ENCODE results near the gene CAMK1G. TPM values are rescaled to one million over a fixed set of nuclear protein-coding genes. Genes with fewer than 3 reads are reported as not detected.

Gene CAMK1G
- total RNA-seq, result 1 to 10 TPM in 1 of 2 donors, under 1 TPM in 1; 0.29 to 1.1 TPM
- polyA plus RNA-seq (ENCODE audit: insufficient read length in 6 of 6), result 1 to 10 TPM; 6.5 to 9.9 (median 9.0) TPM
- long read RNA-seq, donor 1, result 0 reads
- long read RNA-seq, donor 2, result 0 reads
- long read RNA-seq, donor 3, partial matches to known transcripts, result 0 of 1 reads
- long read RNA-seq, donor 3, other reads (novel, unspliced or antisense), result 0 of 1 reads
- long read RNA-seq, donor 4, result 0 reads
- long read RNA-seq, donor 5, partial matches to known transcripts, result 0 of 2 reads
- long read RNA-seq, donor 5, other reads (novel, unspliced or antisense), result 0 of 2 reads
- long read RNA-seq, donor 6, partial matches to known transcripts, result 0 of 2 reads
- long read RNA-seq, donor 6, other reads (novel, unspliced or antisense), result 0 of 2 reads
- long read RNA-seq, donor 7, result 0 reads
- long read RNA-seq, donor 8, result 0 reads
- long read RNA-seq, donor 9, result 0 reads
- long read RNA-seq, donor 10, result 0 reads
- long read RNA-seq, donor 11, result 0 reads
- long read RNA-seq, donor 12, result 0 reads

DNA sequence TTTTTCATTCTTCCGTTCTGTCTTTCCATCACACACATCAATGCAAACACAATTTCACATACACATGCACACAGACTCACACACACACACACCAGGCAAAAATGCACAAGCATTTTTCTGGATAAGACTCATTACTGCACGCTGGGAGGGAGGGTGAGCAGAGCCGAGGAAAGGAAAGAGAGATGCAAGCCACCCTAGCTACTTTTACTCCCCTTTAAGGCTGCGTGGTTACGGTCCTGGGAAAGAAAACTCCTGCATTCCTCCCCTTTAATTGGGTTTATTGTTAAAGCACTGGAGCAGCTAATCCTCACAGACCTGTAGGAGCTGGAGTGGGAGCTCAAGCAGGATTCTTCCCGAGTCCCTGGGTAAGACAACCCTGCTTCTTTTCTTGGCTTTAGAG, at the start of gene CAMK1G:
Gene CAMK1G (plus strand): TSS at position 307 of the 400 bp plus-strand sequence. CDS start 11,270 bp downstream, outside the sequence.
- no peaks in the 10 kb centered on the region for H3K9me3 ChIP-seq
- peaks cover 0 to 3% of the 10 kb centered on the region in 2 donors for H3K4me1 ChIP-seq
- DNase-seq (peak in 1 of 4 donors; percentile 65), ATAC-seq (peak; percentile 34)
- H3K27me3 ChIP-seq, result peaks cover 14 to 91% of the 10 kb centered on the region in 2 donors
- no peak within 1 kb of the TSS for H3K27ac ChIP-seq
- TF ChIP-seq, protein P1, sequence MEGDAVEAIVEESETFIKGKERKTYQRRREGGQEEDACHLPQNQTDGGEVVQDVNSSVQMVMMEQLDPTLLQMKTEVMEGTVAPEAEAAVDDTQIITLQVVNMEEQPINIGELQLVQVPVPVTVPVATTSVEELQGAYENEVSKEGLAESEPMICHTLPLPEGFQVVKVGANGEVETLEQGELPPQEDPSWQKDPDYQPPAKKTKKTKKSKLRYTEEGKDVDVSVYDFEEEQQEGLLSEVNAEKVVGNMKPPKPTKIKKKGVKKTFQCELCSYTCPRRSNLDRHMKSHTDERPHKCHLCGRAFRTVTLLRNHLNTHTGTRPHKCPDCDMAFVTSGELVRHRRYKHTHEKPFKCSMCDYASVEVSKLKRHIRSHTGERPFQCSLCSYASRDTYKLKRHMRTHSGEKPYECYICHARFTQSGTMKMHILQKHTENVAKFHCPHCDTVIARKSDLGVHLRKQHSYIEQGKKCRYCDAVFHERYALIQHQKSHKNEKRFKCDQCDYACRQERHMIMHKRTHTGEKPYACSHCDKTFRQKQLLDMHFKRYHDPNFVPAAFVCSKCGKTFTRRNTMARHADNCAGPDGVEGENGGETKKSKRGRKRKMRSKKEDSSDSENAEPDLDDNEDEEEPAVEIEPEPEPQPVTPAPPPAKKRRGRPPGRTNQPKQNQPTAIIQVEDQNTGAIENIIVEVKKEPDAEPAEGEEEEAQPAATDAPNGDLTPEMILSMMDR (IDR thresholded peaks at IDR 0.05), result no peak
- intact Hi-C loops (cut with DNase I), result loop anchor here in 1 of 2 donors (5.0 kb wide), 1 partner anchor 109 kb away; no protein-coding TSS in a partner anchor
- no peak within 1 kb of the TSS for H3K4me3 ChIP-seq
- H3K36me3 ChIP-seq, result no peaks in the 10 kb centered on the region

DNA sequence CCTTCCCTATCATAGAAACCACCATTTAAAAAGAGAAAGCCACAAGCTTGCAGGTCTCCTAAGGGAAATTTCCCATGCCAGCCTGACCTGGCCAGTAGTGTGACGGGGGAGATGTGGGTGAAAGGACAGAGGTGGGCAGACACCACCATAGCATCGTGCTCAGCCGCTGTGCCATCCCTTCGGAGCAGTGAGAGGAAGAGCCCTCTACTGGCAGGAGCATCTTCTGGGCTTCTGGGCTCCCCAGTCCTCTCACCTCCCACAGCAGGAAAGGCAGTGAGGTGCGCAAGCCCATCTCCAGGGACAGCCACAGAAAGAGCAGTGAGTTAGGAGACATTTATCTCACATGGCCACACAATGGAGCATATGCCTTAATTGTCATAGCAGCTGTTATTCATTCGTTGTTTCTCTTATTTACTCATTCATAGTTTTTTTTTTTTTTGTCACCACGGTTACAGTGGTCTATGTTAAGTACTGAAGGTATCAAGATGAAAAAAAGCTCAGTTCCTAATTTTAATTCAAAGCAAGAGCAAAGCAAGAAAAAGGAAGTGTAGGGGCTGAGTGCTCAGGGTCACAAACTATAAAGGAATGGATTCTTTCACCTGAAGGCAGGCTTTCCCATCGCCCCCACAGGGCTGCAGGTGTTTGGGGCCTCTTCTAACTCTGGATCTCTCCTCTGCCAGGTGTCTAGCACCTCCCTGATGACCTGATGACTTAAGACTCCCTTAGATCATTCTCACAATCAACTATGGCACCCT, 48.8 kb upstream of the CAMK1G start:
- Histone ChIP-seq H3K4me3 (no peak overlapping the region), H3K4me1 (no peaks in the 10 kb centered on the region), H3K9me3 (no peaks in the 10 kb centered on the region), H3K27me3 (peaks cover 0 to 22% of the 10 kb centered on the region in 2 donors), H3K36me3 (no peaks in the 10 kb centered on the region), H3K27ac (no peak overlapping the region)
- intact Hi-C loops (cut with DNase I), result no loop called here
- DNase-seq (no peak), ATAC-seq (no peak)
- TF ChIP-seq, protein P1 (IDR thresholded peaks at IDR 0.05), result no peak

DNA sequence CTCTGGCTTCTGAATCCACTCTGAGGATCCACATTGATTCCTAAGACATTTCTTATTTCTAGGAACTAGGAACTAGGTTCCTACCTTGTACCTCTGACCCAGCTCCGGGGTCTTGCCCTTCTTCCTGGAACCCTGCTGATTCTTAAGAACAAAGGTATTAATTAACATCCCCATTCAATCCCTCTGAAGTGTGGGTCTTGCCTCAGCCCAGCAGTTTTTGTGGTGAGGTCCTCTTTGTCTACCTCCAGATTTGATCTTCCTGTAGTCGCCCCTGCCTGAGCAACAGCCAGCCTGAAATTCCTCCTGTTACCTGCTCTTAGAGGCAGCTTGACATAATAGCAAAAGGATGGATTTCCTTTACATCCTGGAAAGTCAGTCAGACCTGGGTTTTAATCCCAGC, 46.7 kb upstream of the CAMK1G start:
- Histone ChIP-seq H3K4me3 (no peak overlapping the region), H3K9me3 (no peaks in the 10 kb centered on the region), H3K27ac (no peak overlapping the region), H3K27me3 (peaks cover 0 to 14% of the 10 kb centered on the region in 2 donors), H3K36me3 (no peaks in the 10 kb centered on the region), H3K4me1 (no peaks in the 10 kb centered on the region)
- intact Hi-C loops (cut with DNase I), result no loop called here
- TF ChIP-seq, protein P1 (IDR thresholded peaks at IDR 0.05), result no peak
- no peak for ATAC-seq
- no peak for DNase-seq

DNA sequence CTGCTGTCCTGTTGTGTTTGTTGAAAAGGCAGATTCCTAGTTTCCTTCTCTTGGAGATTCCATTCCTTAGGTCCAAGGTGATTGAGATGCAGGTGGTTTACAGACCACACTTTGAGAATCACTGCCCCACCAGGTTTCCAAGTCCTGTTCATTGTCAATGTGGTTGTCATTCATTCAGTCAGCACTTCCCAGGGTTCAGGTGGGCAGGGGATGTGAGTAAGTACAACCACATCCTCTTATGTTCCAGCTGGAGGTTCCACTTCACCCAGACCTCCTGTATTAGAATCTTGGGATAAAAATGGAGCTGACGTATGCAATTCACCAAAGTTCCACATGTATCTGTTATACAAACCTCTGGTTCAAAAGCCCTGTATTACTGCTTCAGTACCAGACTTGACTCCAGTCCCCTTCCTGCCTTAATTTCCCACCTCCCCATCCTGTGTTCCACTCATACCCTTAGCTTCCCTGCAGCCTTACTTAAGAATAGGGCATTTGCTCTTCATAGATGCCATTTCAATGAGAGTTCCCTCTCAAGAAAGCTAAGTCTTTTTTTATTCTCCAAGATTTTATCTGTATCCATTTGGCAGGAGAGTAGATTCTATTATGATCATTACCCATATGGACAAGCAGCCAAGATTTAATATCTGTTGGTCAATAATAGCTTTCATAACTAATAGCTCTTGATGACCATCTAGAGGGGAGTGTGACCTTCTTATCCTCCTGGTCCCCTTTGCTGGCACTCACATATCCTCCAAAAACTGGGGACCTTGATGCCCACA, 46.0 kb upstream of the CAMK1G start:
- intact Hi-C loops (cut with DNase I), result no loop called here
- DNase-seq (no peak), ATAC-seq (no peak)
- H3K9me3 ChIP-seq, result no peaks in the 10 kb centered on the region
- H3K36me3 ChIP-seq, result no peaks in the 10 kb centered on the region
- H3K27ac ChIP-seq, result no peak overlapping the region
- H3K4me3 ChIP-seq, result no peak overlapping the region
- peaks cover 0 to 14% of the 10 kb centered on the region in 2 donors for H3K27me3 ChIP-seq
- no peaks in the 10 kb centered on the region for H3K4me1 ChIP-seq
- TF ChIP-seq, protein P1 (IDR thresholded peaks at IDR 0.05), result no peak
